ENCODE data around the gene NOL6.
"Not testable (repeated sequence)": the region's sequence is repeated elsewhere in the genome, so short reads cannot be mapped to it uniquely, and the experiment has no call there.

The NOL6 gene

GRCh38 chr9:33510262-33511183, 36.8 kb upstream of the NOL6 start:
- TF ChIP-seq CTCF (IDR thresholded peaks at IDR 0.05; ENCODE audit: low read depth, low read length, missing control alignments), result no peak
- Histone ChIP-seq H3K27me3 (replicated peaks) (no peaks in the 10 kb centered on the region), H3K27ac (peak overlapping the region; percentile 95), H3K4me3 (ENCODE audit: low read depth, low read length) (peak overlapping the region; percentile 72), H3K36me3 (replicated peaks) (no peaks in the 10 kb centered on the region)
- DNase-seq, result peak; percentile 55
- in situ Hi-C loops (cut with HindIII; ENCODE audit: low pct_ligation_motif_present, low sequenced_read_pairs), result no loop called here

- no peaks in the 10 kb centered on the region for H3K36me3 ChIP-seq (replicated peaks)
- no peak for TF ChIP-seq CTCF (IDR thresholded peaks at IDR 0.05; ENCODE audit: low read depth, low read length, missing control alignments)
- no peaks in the 10 kb centered on the region for H3K27me3 ChIP-seq (replicated peaks)
- H3K27ac ChIP-seq, result peak overlapping the region; percentile 92
- peak overlapping the region; percentile 47 for H3K4me3 ChIP-seq (ENCODE audit: low read depth, low read length)
- DNase-seq, result peak; percentile 97
- in situ Hi-C loops (cut with HindIII; ENCODE audit: low pct_ligation_motif_present, low sequenced_read_pairs), result no loop called here
Measured at GRCh38 chr9:33506626-33507370, 33.1 kb upstream of the NOL6 start.

- Histone ChIP-seq H3K27me3 (replicated peaks) (no peaks in the 10 kb centered on the region), H3K36me3 (replicated peaks) (no peaks in the 10 kb centered on the region), H3K4me3 (ENCODE audit: low read depth, low read length) (no peak overlapping the region), H3K27ac (no peak overlapping the region)
- in situ Hi-C loops (cut with HindIII; ENCODE audit: low pct_ligation_motif_present, low sequenced_read_pairs), result no loop called here
- no peak for DNase-seq
- no peak for TF ChIP-seq CTCF (IDR thresholded peaks at IDR 0.05; ENCODE audit: low read depth, low read length, missing control alignments)
Measured at GRCh38 chr9:33498387-33498786, 24.7 kb upstream of the NOL6 start.

GRCh38 chr9:33493819-33494218, 20.1 kb upstream of the NOL6 start:
- H3K4me3 ChIP-seq (ENCODE audit: low read depth, low read length); in situ Hi-C loops (cut with HindIII; ENCODE audit: low pct_ligation_motif_present, low sequenced_read_pairs); H3K27ac ChIP-seq; H3K27me3 ChIP-seq (replicated peaks); DNase-seq; H3K36me3 ChIP-seq (replicated peaks): not testable (repeated sequence)

- Histone ChIP-seq H3K27me3 (replicated peaks) (no peaks in the 10 kb centered on the region), H3K4me3 (ENCODE audit: low read depth, low read length) (no peak overlapping the region), H3K27ac (no peak overlapping the region), H3K36me3 (replicated peaks) (no peaks in the 10 kb centered on the region)
- TF ChIP-seq CTCF (IDR thresholded peaks at IDR 0.05; ENCODE audit: low read depth, low read length, missing control alignments), result no peak
- in situ Hi-C loops (cut with HindIII; ENCODE audit: low pct_ligation_motif_present, low sequenced_read_pairs), result no loop called here
- no peak for DNase-seq
Measured at GRCh38 chr9:33489066-33489465, 15.3 kb upstream of the NOL6 start.

- H3K36me3 ChIP-seq (replicated peaks); H3K27ac ChIP-seq; H3K27me3 ChIP-seq (replicated peaks); in situ Hi-C loops (cut with HindIII; ENCODE audit: low pct_ligation_motif_present, low sequenced_read_pairs); DNase-seq; H3K4me3 ChIP-seq (ENCODE audit: low read depth, low read length): not testable (repeated sequence)
Measured at GRCh38 chr9:33485312-33485711, 11.6 kb upstream of the NOL6 start.

Measured in brain microvascular endothelial cell (primary cell).